Kidney epithelial cell (primary cell): Measurements from ENCODE around the gene PHTF2. TPM values are rescaled to one million over a fixed set of nuclear protein-coding genes. Genes with fewer than 3 reads are reported as not detected.
"Not testable (repeated sequence)": the region's sequence is repeated elsewhere in the genome, so short reads cannot be mapped to it uniquely, and the experiment has no call there.

Experiments used
- DNase-seq: peaks from one replicate; pipeline ENCODE4 v3.0.0-alpha.2; 2010; ENCODE audit warnings: low read depth
- H3K27me3 ChIP-seq: 2 replicates; pipeline ENCODE4 v1.6.0; 2011; ENCODE audit warnings: low read length; ENCODE audit not compliant: control insufficient read depth, insufficient read depth
- H3K36me3 ChIP-seq: 2 replicates; pipeline ENCODE4 v1.5.1; 2011; ENCODE audit warnings: low read length; ENCODE audit not compliant: control insufficient read depth, insufficient read depth
- H3K4me3 ChIP-seq: 2 replicates; pipeline ENCODE4 v1.5.1; 2011; ENCODE audit warnings: low read depth, mild to moderate bottlenecking, control low read depth, low read length
- total RNA-seq: library from RNA; depleted of rRNA; stranded (reverse); fragments of >200 nt; gene quantifications from 2 replicates; pipeline ENCODE4 v1.2.3, GENCODE V29; 2015
- TF ChIP-seq, protein P1 (sequence below): IDR thresholded peaks from 2 replicates; pipeline ENCODE4 v1.5.1; 2011; ENCODE audit warnings: mild to moderate bottlenecking, moderate library complexity, low read length, control low read depth, inconsistent platforms; ENCODE audit not compliant: insufficient read depth, poor library complexity, severe bottlenecking

Gene PHTF2
- total RNA-seq, 1 donor from 2014 or later = 7.3 TPM

GRCh38 chr7:77867537-77867865 lies 68.9 kb downstream of the PHTF2 start:
- DNase-seq = no peak
- TF ChIP-seq, protein P1, sequence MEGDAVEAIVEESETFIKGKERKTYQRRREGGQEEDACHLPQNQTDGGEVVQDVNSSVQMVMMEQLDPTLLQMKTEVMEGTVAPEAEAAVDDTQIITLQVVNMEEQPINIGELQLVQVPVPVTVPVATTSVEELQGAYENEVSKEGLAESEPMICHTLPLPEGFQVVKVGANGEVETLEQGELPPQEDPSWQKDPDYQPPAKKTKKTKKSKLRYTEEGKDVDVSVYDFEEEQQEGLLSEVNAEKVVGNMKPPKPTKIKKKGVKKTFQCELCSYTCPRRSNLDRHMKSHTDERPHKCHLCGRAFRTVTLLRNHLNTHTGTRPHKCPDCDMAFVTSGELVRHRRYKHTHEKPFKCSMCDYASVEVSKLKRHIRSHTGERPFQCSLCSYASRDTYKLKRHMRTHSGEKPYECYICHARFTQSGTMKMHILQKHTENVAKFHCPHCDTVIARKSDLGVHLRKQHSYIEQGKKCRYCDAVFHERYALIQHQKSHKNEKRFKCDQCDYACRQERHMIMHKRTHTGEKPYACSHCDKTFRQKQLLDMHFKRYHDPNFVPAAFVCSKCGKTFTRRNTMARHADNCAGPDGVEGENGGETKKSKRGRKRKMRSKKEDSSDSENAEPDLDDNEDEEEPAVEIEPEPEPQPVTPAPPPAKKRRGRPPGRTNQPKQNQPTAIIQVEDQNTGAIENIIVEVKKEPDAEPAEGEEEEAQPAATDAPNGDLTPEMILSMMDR = no peak
- Histone ChIP-seq H3K36me3 (no peaks in the 10 kb centered on the region), H3K4me3 (no peak overlapping the region), H3K27me3 (no peaks in the 10 kb centered on the region)

DNA sequence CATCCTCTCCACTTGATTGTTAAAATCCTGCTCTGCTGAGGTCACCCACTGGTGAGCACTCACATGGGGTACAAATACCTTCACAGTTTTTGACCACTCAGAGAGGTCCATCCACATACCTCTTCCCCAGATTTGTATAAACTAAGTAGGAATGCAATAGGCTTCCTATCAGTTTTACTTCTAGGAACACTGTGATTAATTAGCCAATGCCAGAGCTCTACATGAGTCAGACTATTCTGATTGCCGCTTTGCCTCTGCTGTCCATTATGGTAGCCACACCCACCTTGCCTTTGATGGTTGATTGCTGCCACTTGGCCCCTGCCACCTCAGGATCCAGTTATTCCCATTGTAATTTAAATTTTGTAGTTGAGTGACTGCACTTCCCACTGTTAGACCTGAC lies 73.7 kb downstream of the PHTF2 start:
- H3K4me3 ChIP-seq, H3K36me3 ChIP-seq, H3K27me3 ChIP-seq, DNase-seq: not testable (repeated sequence)

DNA sequence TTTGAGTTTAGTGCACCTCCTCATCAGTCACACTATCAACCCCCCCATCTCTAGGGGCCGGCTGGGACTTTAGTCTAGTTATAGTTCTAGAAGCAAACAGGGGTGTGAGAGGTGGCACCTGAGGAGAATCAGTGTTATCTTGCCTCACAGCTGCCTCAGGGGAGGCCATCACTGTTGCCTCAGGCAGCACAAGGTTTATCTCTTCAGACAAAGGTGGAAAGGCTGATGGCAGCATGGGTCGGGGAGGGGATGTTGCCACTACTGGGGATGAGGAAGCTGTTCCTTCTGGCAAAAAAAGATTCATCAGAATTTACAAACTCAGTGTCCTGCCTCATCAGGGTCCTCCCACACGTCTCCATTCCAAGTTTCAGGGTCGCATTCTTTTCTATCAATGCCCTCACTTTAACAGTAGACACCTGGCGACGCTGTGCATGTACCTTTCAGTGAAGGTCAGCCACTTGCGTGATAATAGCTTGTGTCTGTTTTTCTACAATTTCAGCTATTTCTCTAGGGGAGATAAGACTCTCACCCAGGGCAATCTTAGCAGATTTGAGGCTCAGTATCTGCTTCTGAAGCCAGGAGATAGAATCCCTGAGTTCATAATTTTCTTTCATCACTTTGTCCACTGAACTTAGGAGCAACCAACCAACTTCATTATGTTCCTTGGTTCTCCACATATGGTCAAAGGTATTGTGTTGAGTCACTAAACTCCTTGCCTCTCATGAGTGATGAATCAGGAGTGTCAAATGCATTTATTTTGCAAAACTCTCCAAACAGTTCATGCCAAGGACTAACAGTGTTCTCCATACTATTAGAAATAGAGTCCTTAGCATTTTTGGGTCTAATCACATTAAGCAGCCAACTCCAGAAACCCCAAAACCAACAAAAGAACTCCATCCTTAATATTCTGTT lies 75.1 kb downstream of the PHTF2 start:
- H3K4me3 ChIP-seq, DNase-seq, H3K36me3 ChIP-seq, H3K27me3 ChIP-seq: not testable (repeated sequence)

DNA sequence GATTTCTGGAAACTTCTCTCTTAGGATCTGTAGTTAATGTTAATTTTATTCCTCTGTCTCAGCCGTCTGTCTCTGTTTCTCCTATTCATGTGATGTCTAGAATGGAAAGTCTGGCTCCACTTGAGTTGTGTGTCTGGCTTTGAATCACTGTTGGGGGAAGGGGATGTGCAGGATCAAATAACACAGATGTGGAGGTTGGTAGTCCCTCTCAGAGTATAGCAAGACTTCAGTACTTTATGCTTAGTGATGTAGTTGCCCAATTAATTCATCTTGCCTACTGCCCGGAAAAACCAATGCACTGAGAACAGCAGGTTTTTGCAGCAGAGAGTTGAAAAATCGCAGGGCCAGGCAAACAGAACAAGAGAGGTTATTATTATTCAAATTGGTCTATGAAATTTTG lies 79.2 kb downstream of the PHTF2 start:
- Histone ChIP-seq H3K36me3 (no peaks in the 10 kb centered on the region), H3K4me3 (no peak overlapping the region), H3K27me3 (no peaks in the 10 kb centered on the region)
- no peak for DNase-seq
- TF ChIP-seq, protein P1 = no peak

GRCh38 chr7:77878500-77878899 lies 79.9 kb downstream of the PHTF2 start:
- Histone ChIP-seq H3K4me3 (no peak overlapping the region), H3K27me3 (no peaks in the 10 kb centered on the region), H3K36me3 (no peaks in the 10 kb centered on the region)
- DNase-seq = no peak
- TF ChIP-seq, protein P1 = no peak

- TF ChIP-seq, protein P1 = no peak
- Histone ChIP-seq H3K4me3 (no peak overlapping the region), H3K36me3 (no peaks in the 10 kb centered on the region), H3K27me3 (no peaks in the 10 kb centered on the region)
- no peak for DNase-seq
Observed at GRCh38 chr7:77879272-77879671, 80.7 kb downstream of the PHTF2 start.

GRCh38 chr7:77881871-77882270 lies 83.3 kb downstream of the PHTF2 start:
- TF ChIP-seq, protein P1 = no peak
- Histone ChIP-seq H3K36me3 (no peaks in the 10 kb centered on the region), H3K4me3 (no peak overlapping the region), H3K27me3 (no peaks in the 10 kb centered on the region)
- DNase-seq = no peak
